ENCODE data around the gene CORIN.

- TF ChIP-seq PBX3 (CRISPR knock-in tag; IDR thresholded peaks at IDR 0.05; ENCODE audit: borderline replicate concordance): no peak
- no peak for TF ChIP-seq CREM (IDR thresholded peaks at IDR 0.05)
- TF ChIP-seq CREM (CRISPR knock-in tag; IDR thresholded peaks at IDR 0.05): no peak
- TF ChIP-seq TAF1 (CRISPR knock-in tag; IDR thresholded peaks at IDR 0.05): no peak
- TF ChIP-seq TCF7 (IDR thresholded peaks at IDR 0.05; ENCODE audit: low read depth): no peak
- TF ChIP-seq PRDM15 (CRISPR knock-in tag; IDR thresholded peaks at IDR 0.05): no peak
- TF ChIP-seq CCAR2 (optimal IDR thresholded peaks at IDR 0.05; ENCODE audit: low read depth, low read length): no peak
- TF ChIP-seq CTCF (CRISPR knock-in tag; IDR thresholded peaks at IDR 0.05): no peak
- TF ChIP-seq HMG20B (CRISPR knock-in tag; conservative IDR thresholded peaks at IDR 0.05): no peak
Observed at GRCh38 chr4:47579235-47579634, 258.6 kb downstream of the CORIN start.

All from HepG2 (cell line).